NCI-H1417 (cell line): Measurements from ENCODE around the gene NADSYN1.
"Not testable (repeated sequence)": the region's sequence is repeated elsewhere in the genome, so short reads cannot be mapped to it uniquely, and the experiment has no call there.

Experiments used
- DNase-seq, 3 experiments: peaks; one replicate each; lab custom pipeline; 2025; lab: John Stamatoyannopoulos, UW

The NADSYN1 gene

DNA sequence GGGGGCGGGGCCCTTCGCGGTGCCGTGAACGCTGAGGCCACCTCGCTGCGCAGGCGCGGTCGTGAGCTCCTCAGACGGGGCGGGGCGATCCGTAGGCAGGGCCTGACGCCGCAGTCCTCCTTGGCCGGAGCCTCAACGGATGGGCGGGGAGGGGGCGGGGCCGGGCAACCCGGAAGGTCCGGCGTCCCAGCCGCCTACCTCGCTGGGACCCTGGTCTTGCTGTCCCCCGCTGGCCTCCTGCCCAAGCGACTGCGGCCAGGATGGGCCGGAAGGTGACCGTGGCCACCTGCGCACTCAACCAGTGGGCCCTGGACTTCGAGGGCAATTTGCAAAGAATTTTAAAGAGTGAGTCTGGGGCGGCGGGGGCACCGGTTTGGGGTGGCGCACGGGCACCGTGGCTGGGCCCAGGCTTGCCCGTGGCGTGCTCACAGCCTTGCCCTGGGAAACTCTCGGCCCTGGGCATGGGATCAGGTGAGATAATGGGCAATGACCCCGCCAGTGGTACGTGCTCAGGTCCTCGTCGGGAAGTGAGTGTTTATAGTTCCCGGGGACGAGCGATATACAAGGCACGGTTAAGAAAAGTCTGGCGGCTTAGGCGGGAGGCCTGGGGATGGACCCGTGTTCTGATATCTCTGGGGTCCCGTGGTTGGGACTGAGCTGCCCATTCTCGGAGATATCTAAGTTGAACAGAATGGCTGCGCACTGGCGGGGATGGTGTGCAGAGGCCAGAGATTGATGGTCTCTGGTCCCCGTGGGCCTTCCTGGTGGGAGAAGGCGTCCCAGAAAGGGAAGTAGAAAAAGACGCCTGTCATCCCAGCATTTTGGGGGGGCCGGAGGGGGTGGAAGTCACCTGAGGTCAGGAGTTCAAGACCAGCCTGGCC, at the start of gene NADSYN1:
TSS of gene NADSYN1 (plus strand) at position 167 of the 881 bp plus-strand sequence. CDS start at position 261, 94 bp downstream.
- peak; percentile 95 to 96 (median 95) for DNase-seq

DNA sequence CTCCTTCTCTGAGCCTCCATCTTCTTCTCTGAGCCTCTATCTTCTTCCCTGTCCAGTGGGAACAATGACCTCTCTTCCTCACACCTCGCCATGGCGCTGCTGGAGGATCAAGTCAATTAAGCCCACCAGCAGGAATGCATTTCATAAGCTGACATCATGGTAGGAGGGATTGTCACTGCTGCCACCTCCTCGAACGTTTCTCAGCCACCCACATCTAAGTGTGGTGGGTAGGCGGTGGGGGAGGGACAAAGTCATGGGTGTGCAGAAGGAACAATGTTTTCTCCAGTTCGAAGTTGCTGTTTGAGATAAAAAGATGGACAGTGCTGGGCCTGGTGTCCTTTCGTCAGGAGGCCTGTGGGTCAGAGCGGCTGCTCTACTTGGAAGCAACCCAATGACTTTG, 48.8 kb upstream of the NADSYN1 start:
- DNase-seq, result no peak

DNA sequence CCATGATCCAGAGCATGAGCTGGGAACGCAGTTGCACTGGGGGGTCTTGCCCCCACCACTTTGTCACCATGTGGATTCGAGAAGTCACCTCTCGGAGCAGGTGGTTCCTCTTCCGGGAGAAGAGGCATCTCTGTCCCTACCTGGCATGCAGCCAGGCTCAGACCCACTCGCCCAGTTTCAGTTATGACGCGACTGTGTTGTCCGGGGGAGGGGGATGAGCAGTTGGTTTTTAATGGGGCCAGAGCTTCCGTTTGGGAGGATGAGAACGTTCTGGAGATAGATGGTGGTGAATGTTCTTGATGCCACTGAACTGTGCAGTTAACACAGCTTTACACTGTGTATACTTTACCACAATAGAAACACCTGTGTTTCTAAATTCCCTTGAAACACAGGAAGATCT, 46.3 kb upstream of the NADSYN1 start:
- DNase-seq, result peak in 2 of 3 experiments; percentile 18 to 44

DNA sequence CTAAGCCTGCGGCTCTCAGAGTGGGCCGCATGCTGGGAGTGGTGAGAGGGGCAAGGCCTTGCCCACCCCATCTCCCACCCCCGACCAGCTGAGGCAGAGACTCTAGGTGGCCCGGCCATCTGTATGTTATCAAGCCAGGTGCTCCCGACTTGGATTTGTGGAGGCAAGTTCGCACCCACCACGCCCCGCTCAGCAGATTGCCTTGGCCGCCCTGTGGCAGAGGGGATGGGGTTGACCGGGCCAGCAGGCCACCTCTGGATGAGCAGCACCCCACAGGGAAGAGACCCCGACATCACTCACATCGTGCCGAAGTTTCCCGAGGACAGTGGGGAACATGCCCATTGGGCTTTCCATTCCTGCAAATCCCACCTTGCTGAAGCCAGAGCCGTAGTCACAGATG, 45.6 kb upstream of the NADSYN1 start:
- no peak for DNase-seq

DNA sequence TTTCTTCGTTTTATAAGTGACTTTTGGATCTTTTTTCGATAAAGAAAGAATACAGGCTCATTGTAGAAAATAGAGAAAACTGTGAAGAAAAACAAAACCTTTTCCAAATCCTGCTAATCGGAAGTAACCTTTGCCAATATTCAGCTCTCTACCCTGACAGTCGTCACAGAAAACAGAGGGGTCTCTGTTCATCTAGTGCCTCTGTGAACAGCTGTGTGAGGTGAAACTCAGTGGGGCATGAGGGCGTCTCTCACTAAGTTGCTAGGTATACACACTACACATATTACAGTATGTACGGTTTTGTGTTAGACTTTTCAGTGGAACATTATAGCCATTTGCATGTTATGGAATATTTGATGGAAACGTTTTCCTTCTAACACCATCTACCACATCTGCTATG, 44.2 kb upstream of the NADSYN1 start:
- no peak for DNase-seq

DNA sequence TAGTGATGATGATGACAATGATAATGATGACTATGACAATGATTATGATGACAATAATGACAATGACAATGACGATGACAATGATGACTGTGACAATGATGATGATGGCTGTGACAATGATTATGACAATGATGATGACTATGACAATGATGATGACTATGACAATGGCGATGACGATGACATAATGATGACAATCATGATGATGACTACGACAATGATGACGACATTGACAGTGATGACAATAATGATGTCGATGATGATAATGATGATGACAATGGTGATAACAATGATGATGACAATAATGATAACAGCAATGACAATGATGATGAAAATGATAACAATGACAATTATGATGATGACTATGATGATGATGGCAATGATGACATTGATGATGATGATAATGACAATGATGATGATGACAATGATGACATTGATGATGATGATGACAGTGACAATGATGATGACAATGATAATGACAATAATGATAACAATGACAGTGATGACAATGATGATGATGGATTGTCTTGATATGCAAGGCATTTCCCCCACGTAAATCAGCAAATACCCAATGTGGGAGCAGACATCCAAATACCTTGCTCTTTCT, 42.5 kb upstream of the NADSYN1 start:
- no peak for DNase-seq

DNA sequence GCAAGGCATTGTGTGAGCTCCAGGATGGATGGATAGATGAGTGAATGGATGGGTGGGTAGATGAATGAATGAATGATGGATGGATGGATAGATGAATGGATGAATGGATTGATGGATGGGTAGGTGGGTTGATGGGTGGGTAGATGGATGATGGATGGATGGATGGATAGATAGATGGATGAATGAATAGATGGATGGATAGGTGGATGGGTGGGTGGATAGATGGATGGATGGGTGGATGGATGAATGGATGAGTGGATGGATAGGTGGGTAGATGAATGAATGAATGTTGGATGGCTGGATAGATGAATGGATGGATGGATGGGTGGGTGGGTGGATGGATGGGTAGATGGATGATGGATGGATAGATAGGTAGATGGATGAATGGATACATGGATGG, 38.4 kb upstream of the NADSYN1 start:
- DNase-seq, result no peak

DNA sequence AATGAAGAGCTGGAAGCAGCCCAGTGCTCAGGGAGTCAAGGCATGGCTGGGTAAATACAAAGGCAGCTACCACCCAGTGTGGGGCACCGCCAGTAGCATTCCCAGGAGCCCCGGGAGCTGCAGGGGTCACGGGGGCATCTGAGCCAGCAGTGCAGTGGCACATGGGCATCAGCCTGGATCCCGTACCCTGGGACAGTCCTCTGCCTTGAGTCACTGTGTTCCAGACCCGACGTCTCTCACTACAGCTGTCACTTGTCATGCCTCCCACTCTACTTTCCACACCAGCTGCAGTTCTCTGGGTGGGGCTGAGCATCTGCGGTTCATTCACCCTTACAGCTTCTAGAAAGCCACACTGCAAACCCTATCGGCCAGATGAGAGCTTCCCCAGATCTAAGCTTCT, 34.4 kb upstream of the NADSYN1 start:
- peak in 1 of 3 experiments; percentile 21 for DNase-seq

DNA sequence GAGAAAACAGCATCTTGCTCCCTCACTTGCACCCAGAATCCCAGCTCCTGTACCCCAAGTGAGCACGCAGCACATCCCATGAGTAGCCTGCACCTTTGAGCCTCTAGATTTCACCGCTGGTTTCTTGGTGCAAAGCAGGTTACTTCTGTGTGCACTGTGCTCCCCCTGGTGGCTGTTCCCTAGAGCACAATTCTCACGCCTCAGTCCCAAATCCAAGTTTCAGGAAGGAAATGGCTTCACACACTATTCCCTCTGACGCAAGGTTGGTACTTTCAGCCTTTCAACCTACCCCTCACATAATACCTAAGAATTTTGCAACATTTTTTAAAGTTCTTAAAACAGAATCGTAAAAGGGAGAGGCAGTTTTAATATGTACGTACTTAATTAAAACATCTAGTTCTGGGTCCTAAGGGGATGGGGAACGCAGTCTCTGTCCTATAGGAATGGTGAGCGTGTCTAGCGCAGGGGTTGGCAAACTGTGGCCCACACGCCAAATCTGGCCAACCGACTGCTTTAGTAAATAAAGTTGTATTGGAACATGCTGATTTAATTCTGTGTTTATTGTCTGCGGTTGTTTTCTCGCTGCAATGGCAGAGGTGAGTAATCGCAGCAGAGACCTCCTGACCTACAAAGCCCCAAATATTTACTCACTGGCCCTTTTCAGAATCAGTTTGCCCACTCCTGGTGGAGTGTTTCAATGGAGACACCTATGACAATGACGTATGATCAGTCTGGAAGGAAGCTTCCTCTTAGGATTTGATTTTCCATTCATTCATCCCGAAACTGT, 32.4 kb upstream of the NADSYN1 start:
- DNase-seq, result peak; percentile 41 to 85 (median 61)

DNA sequence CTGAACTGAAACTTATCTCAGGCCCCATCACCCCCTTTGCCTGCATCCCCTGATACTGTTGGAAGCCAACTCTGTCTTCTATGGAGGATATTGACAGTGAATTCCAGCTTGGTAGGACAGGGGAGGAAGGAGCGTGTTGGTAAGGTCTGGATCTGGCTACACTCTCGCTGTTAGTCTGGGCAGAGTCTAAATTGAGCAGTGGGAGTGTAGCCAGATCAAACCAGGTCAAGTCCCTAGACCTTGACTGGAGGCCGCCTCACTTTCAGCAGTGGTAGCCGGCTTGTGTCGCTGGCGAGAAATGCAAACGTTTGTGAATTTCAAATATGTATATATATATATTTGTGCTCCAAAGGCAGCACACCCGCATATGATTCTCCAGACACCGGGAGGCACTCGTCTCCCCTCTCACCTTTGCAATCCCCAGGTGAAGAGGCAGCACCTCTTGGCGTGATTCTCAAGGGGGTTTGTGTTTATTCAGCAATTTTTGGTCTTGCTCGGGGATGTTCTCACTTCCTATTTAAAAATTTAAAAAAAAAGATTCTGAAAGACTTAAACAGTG, 31.5 kb upstream of the NADSYN1 start:
- no peak for DNase-seq

DNA sequence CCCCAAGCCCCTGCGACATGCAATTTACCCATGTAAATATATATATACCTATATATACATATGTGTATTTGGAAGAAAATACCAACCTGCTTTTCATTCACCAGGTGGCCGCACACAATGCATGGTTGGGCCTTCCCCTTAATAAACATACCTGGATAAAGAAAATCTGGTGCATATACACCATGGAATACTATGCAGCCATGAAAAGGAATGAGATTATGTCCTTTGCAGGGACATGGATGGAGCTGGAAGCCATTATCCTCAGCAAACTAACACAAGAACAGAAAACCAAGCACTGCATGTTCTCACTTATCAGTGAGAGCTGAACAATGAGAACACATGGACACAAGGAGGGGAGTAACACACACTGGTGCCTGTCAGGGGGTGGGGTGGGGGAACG, 30.7 kb upstream of the NADSYN1 start:
- not testable (repeated sequence) for DNase-seq

DNA sequence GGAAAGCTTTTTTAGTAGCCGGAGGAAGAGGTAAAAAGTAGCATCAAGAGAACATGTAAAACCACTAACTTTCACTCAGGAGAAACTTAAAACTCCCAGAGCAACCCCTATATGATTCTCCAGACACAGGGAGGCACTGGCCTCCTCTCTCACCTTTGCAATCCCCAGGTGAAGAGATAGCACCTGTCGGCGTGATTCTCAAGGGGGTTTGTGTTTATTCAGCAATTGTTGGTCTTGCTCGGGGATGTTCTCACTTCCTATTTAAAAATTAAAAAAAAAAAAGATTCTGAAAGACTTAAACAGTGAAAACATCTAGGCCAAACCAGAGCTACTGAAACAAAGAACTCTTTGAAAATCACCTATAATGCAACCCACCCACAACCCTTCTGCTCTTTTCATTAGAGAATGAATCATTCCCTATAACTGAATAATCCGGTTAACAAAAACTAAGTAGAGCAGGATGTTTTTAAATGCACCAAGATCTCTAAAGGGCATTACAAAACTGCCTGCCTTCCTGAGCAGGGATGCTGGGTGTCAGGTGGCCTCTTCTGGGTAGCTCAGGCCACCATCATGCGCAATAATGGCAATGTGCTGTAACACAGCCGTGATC, 29.7 kb upstream of the NADSYN1 start:
- peak in 1 of 3 experiments; percentile 26 for DNase-seq

DNA sequence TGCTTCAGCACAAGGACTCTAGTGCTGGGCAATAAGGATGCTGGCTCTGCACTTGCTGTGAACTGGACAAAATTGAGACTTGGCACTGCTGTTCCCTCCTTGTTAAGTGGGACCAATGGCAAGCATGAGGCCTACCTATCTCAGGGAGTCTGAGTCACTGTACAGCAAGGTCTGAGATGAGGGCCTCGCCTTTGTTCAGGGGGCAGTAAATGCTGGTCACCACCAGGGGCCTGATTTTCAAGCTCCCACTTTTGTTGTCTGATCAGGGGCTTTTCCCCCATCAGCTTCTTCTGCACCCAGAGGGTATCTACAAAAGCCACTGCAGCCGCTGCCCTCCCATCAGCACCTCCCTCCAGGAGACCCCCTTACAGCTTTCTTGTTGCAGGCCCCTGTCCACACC, 27.6 kb upstream of the NADSYN1 start:
- DNase-seq, result no peak

DNA sequence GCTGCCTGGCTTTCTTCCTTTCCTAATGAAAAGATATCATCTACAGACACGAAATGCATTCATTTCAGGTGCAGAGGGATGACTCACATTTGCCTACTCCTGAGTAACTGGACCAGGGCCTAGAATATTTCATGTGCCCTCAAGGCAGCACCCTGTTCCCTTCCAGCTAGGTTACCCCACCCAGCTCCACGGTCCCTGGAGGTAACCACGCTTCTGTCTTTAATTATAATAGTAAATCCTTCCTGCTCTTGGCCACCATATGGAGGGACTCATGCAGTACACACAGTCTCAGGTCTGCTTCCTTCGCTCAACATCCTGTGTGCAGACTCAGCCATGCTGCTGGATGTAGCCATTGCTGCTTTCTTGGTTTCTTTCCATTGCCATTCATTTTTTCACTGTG, 27.1 kb upstream of the NADSYN1 start:
- DNase-seq, result no peak

DNA sequence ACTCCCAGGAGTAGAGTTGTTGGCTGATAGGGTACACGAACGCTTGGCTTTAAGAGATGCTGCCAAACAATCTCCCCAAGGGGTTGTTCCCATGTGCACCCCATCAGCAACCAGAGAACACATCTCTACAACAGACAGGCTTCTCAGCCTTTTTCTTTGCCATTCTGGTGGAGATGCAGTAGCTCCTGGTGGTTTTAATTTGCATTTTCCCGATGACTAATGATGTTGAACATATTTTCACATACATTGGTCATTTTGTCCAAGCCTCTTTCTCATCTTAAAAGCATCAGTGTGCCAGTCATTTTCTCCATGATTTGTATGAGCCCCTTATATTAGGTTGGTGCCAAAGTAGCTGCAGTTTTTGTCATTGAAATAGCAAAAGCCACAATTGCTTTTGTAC, 26.6 kb upstream of the NADSYN1 start:
- no peak for DNase-seq

DNA sequence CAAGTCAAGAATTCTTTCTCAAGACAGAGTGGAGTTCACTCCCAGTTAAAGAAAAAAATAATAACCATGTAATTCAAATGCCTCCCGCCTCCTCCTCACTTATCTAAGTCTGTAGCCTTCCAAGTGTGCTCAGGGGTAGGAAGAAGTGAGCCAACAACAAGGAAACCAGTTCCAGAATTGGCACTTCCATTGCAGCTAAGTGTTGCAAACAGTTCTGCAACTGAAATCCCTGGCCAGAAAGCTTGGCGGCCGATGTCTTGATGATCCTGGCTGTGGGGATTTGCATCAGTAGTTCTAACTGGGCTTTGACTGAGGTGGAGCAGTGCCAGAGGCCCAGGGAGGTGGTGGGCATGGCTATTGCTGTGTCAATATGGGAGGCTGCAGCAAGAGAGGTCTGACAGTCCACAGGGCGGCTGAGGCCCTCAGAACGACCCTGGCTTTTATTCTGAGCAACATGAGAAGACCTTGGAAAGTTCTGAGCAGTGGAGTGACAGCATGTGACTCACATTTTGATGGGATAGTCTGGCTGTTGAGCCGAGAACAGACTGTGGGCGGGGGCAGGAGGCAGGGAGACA, 24.1 kb upstream of the NADSYN1 start:
- DNase-seq, result no peak

DNA sequence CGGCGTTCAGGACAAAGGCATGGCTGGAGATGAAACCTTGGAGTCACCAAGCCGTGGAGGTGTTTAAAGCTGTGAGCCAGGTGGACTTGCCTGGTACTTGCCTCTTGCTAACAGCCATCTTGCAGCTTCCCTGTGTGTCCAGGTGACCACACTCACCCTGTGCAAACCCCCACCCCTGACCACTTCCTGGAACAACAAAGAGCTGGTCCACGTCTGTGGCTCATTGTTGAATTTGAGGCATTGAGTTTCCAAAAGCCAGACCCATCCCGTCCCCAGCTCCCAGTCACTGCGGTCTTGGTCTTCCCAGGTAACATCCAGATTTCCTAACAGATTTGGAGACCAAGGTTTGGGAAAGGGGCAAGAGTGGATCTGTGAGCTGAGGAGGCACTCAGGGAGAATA, 23.3 kb upstream of the NADSYN1 start:
- no peak for DNase-seq

DNA sequence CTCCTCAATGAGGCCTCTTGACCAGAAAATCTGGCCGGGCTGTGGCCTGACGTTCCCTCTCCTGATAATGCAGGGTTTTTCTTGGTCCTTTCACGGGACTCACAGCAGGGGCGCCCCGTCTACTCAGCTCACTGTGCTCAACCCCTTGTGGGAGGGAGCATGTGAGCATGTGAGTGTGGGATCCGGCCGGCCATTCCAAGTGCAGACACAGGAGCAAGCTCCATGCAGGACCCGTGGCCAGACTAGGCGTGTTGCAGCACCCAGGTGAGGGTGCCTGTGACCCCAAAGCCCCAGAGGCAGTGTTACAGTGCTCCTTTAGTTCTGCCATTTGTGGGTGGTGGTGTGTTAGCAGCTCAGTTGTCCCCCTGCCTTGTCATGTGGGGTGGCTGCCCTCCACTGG, 22.8 kb upstream of the NADSYN1 start:
- no peak for DNase-seq

DNA sequence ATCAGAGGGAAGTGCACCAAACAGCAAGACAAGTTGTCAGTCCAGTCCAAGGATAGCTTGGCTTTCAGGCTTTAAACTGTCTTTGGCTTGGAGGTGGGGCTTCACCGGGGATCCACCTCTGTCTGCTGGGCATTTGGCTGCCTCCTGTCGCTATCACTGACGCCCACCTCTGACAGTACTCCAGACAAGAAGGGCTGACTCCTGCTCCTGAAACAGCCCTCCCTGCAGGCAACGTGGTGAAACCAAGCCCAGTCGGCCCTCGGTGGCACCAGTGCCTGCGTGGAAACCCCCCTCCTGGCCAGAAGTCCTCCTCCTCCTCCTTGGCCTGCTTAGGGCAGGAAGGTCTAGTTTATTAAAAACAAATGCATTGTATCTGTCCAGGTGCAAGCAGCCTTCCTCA, 21.7 kb upstream of the NADSYN1 start:
- no peak for DNase-seq

DNA sequence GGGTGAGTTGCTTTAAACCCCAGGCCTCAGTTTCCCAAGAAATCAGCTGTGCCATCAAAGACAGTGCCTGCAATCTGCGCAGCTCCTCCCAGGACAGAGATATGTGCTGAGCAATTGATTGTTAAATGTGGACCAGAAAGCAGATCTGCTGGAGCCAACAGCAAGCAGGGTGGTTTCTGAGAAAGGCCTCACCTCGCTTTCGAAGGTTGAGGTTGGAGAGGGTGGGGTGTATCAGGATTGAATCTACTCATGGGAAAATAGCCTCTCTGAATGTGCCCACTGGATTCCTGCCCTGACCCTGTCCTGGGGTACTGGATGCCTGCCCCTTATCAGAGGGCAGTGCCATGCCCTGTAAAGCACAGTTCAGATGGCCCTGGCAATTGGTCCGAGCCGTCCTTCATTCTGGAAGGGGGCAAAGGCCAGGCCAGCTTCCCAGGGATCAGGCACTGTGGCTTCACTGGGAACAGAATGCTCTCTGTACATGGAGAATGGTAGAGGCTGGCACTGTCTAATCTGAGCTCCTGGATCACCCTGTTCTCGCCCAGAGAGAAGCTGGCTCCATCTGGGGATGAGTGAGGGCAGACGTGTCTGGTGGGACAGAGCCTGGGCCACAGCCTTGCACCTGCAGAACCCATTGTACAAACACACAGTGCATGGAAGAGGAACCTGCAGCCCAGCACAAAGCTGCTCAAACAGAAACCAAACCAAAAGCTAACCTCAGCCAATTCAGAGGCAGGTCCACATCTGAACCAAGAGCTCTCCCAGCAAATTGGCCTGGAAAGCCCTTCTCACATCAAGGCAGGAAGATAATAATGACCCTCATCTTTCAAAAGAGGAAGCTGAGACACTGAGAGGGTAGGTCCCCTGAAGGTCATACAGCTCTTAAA, 20.0 kb upstream of the NADSYN1 start:
- DNase-seq, result no peak
